Neutrophil (primary cell): Measurements from ENCODE around the gene PHF20.
"Not testable (repeated sequence)": the region's sequence is repeated elsewhere in the genome, so short reads cannot be mapped to it uniquely, and the experiment has no call there.

Experiments used
- H3K27ac ChIP-seq: fragments of 200-600 bp; sonication (generic); 2 replicates; pipeline ENCODE4 v1.5.1; 2016; ENCODE audit warnings: mild to moderate bottlenecking, moderate library complexity
- H3K27me3 ChIP-seq: fragments of 200-600 bp; sonication (generic); 2 replicates; pipeline ENCODE4 v1.6.0; 2016; ENCODE audit warnings: mild to moderate bottlenecking
- H3K36me3 ChIP-seq: fragments of 200-600 bp; sonication (generic); 2 replicates; pipeline ENCODE4 v1.5.1; 2017
- H3K4me1 ChIP-seq, 2 experiments: fragments of 200-600 bp in 1 of 2; sonication (generic) in 1 of 2; 1 replicate in 1 of 2; 2 replicates in 1 of 2; pipeline versions ENCODE4 v1.5.1 to v1.6.1; 2013 to 2016; ENCODE audit warnings: low read depth in 1 of 2, low read length in 1 of 2, mild to moderate bottlenecking in 1 of 2, moderate library complexity in 1 of 2; ENCODE audit not compliant: control insufficient read depth in 1 of 2, insufficient read depth in 1 of 2
- H3K4me3 ChIP-seq, 2 experiments: fragments of 200-600 bp in 1 of 2; sonication (generic) in 1 of 2; 1 replicate in 1 of 2; 2 replicates in 1 of 2; pipeline ENCODE4 v1.5.1; 2013 to 2016; ENCODE audit warnings: low read depth in 1 of 2, low read length in 1 of 2, mild to moderate bottlenecking in 1 of 2, moderate library complexity in 1 of 2
- H3K9me3 ChIP-seq: fragments of 200-600 bp; sonication (generic); 2 replicates; pipeline ENCODE4 v1.5.1; 2016
- TF ChIP-seq, protein P1 (sequence below): fragments of 200-600 bp; sonication (generic); IDR thresholded peaks from 2 replicates; pipeline ENCODE4 v1.5.1; 2016; ENCODE audit warnings: antibody characterized with exemption

The PHF20 gene

DNA sequence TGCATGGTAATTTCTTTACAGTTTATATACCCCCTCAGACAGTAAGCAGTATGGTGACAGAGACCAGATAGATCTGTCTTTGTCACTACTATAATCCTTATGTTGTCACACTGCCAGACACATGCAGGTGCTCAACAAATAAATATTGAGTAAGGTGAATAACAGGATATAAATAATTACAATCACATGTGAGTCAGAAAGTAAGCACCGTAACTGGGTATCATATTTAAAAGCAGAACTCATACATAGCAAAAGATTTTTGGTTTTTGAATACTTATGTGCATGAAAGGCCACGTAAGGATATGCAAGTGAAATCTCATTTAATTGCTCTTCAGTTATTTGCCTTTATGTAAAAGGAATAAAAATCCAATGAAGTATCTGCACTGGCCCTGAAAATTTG is 214.0 kb downstream of the PHF20 start:
- H3K4me1 ChIP-seq: no peaks in the 10 kb centered on the region
- TF ChIP-seq, protein P1, sequence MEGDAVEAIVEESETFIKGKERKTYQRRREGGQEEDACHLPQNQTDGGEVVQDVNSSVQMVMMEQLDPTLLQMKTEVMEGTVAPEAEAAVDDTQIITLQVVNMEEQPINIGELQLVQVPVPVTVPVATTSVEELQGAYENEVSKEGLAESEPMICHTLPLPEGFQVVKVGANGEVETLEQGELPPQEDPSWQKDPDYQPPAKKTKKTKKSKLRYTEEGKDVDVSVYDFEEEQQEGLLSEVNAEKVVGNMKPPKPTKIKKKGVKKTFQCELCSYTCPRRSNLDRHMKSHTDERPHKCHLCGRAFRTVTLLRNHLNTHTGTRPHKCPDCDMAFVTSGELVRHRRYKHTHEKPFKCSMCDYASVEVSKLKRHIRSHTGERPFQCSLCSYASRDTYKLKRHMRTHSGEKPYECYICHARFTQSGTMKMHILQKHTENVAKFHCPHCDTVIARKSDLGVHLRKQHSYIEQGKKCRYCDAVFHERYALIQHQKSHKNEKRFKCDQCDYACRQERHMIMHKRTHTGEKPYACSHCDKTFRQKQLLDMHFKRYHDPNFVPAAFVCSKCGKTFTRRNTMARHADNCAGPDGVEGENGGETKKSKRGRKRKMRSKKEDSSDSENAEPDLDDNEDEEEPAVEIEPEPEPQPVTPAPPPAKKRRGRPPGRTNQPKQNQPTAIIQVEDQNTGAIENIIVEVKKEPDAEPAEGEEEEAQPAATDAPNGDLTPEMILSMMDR: no peak

DNA sequence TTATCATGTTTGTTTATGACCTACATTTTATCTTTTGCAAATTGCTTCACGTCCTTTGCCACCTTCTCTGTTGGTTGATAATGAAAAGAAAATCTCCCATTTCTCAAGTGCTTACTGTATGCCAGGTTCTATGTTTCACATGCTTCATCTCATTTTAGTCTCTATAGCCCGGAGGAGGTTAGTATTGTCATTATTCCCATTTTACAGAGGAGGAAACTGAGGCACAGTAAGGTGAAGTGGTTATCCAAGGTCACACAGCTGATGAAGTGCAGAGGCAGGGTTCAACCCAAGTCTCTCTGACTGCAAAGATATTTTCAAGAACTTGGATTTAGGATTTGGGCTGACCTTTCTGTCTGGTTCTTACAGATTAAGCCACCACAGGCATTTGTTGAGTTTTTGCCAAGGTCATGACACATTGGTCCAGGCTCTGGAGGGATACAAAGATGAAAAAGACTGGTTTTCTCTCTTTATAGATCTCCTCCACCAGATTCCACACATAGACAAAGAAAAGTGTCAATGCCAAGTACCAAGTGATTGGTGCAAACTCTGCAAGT is 217.2 kb downstream of the PHF20 start:
- no peak overlapping the region for H3K4me3 ChIP-seq
- no peak overlapping the region for H3K27ac ChIP-seq
- H3K4me1 ChIP-seq: no peaks in the 10 kb centered on the region
- H3K9me3 ChIP-seq: no peaks in the 10 kb centered on the region
- peaks cover 35% of the 10 kb centered on the region for H3K27me3 ChIP-seq
- no peaks in the 10 kb centered on the region for H3K36me3 ChIP-seq
- TF ChIP-seq, protein P1: no peak

More for the DNA sequence above, 214.0 kb downstream of the PHF20 start:
- no peak overlapping the region for H3K4me3 ChIP-seq
- no peaks in the 10 kb centered on the region for H3K9me3 ChIP-seq
- no peaks in the 10 kb centered on the region for H3K36me3 ChIP-seq
- H3K27ac ChIP-seq: no peak overlapping the region
- H3K27me3 ChIP-seq: peaks cover 21% of the 10 kb centered on the region

DNA sequence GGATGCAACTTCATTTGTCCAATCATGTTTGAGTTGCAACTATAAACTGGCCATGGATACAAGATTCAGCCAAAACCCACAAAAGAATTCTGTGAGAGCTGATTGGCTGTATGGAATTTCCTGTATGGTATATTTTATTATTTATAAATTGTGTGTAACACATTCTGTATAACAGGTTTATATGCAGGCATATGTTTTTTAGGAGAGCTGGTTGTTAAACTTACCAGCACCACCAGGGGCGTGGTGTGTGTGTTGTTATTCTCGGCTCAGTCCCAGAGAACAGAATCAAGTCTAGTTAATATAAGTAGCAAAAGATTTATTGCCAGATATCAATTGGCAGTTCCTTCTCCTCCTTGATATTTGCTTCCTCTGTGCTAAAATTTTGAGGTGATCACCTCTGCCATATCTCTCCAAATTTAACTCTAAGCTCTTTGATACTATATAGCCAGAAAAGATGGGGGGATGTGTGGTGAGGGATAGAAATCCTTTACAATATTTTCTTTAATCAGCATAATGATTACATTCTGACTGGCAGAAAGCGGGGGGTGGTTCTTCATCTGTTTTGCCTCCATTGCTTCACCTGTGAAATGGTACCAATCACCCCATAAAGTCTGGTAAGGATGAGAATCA is 219.4 kb downstream of the PHF20 start:
- TF ChIP-seq, protein P1: no peak
- Histone ChIP-seq H3K27me3 (peaks cover 35% of the 10 kb centered on the region), H3K4me3 (no peak overlapping the region), H3K4me1 (no peaks in the 10 kb centered on the region), H3K9me3 (no peaks in the 10 kb centered on the region), H3K36me3 (no peaks in the 10 kb centered on the region), H3K27ac (no peak overlapping the region)

DNA sequence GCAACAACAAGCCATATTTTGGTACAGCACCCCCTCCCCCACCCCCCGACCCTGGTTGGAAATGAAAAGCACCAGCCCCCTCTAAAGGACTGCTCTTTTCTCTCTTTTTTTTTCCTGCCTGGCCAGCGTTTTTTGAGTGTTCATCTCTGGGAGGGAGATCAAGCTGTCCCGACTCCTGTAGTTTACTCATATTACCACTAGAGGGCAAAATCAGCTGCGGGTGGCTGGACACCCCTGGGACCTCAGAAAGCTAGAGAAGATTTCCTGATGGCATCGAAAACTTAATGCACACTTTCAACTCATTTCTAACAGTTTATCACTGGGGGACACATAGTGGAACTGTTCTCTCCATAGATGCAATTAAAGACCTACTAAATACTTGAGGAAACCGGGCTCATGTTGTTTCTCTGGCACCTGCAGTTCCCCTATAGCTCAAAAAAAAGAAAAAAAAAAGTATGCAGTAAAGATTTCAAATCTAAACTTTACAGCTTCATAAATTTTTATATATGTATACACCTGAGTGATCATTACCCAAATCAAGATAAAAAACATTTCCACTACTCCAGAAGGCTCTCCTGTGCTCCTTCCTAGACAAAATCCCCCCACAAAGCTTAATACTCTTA is 221.0 kb downstream of the PHF20 start:
- Histone ChIP-seq H3K27ac (no peak overlapping the region), H3K4me3 (no peak overlapping the region), H3K4me1 (no peaks in the 10 kb centered on the region), H3K27me3 (peaks cover 35% of the 10 kb centered on the region), H3K36me3 (no peaks in the 10 kb centered on the region), H3K9me3 (no peaks in the 10 kb centered on the region)
- TF ChIP-seq, protein P1: peak; percentile 80

DNA sequence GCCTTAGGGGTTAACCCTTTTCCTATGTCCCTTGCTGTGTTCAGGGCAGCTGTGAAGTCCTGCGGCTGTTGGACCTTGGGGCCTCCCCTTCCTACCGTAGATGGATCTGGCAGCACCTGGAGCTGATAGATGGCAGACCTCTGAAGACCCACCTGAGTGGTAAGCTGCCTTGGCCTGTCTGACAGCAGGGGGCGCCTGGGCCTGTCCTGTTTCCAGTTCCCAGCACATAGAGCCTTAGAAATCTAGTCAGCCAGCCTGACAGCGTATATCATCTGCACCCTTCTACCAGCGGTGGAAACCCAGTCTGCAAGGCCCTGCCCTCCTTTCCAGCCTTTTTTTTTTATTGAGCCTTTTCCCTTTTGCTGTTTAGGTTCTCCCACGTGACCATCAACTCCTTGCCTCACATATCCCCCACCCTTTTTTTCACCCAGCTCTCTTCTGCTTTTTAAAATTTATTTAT is 223.2 kb downstream of the PHF20 start:
- Histone ChIP-seq H3K27ac (no peak overlapping the region), H3K27me3 (peaks cover 21% of the 10 kb centered on the region), H3K36me3 (no peaks in the 10 kb centered on the region)

DNA sequence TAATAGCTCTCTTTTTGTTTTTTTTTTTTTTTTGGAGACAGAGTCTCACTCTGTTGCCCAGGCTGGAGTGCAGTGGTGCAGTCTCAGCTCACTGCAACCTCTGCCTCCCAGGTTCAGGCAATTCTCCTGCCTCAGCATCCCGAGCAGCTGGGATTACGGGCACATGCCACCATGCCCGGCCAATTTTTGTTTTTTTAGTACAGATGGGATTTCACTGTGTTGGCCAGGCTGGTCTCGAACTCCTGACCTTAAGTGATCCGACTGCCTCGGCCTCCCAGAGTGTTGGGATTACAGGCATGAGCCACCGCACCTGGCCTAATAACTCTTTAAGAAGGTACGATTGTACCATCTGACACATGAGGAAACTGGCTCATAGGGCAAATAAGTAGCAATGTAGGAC is 224.7 kb downstream of the PHF20 start:
- H3K27ac ChIP-seq, H3K27me3 ChIP-seq, H3K4me3 ChIP-seq, H3K36me3 ChIP-seq, H3K4me1 ChIP-seq, H3K9me3 ChIP-seq: not testable (repeated sequence)

More for the DNA sequence above, 223.2 kb downstream of the PHF20 start:
- Histone ChIP-seq H3K4me3 (no peak overlapping the region), H3K9me3 (no peaks in the 10 kb centered on the region), H3K4me1 (no peaks in the 10 kb centered on the region)
- TF ChIP-seq, protein P1: peak; percentile 46
